Measurements from ENCODE around the gene NADK2.

GRCh38 chr5:36153726-36154125 is 88.0 kb downstream of the NADK2 start:
- TF ChIP-seq CTCF (IDR thresholded peaks at IDR 0.05) (no peak), POLR2A (IDR thresholded peaks at IDR 0.05) (no peak)
